HepG2 (cell line): ENCODE results near the gene ZNF132. TPM values are rescaled to one million over a fixed set of nuclear protein-coding genes. Genes with fewer than 3 reads are reported as not detected.

Experiments
- KMT2A ChIP-seq: sonication (generic); formaldehyde crosslinking; IDR thresholded peaks from 2 replicates; pipeline ENCODE4 v1.4.0; 2020; ENCODE audit warnings: missing genetic modification reagents
- ZFP36 ChIP-seq: fragments of 150-350 bp; IDR thresholded peaks from 2 replicates; pipeline ENCODE4 v1.6.1; 2018; ENCODE audit warnings: borderline replicate concordance, low read length, low read depth; ENCODE audit not compliant: partially characterized antibody
- ZNF205 ChIP-seq: IDR thresholded peaks from 2 replicates; pipeline ENCODE4 v1.6.1; 2018; ENCODE audit warnings: missing biosample characterization, missing genetic modification reagents
- ZNF224 ChIP-seq: sonication (generic); formaldehyde crosslinking; IDR thresholded peaks from 2 replicates; pipeline ENCODE4 v1.5.0; 2020; ENCODE audit warnings: mild to moderate bottlenecking, missing genetic modification reagents
- ZNF274 ChIP-seq: sonication (generic); formaldehyde crosslinking; IDR thresholded peaks from 2 replicates; pipeline ENCODE4 v1.5.1; 2020; ENCODE audit warnings: mild to moderate bottlenecking, missing genetic modification reagents
- ZNF329 ChIP-seq: sonication (generic); formaldehyde crosslinking; IDR thresholded peaks from 2 replicates; pipeline ENCODE4 v1.9.0; 2021; ENCODE audit warnings: low read depth, mild to moderate bottlenecking, missing genetic modification reagents
- ZNF496 ChIP-seq: sonication (generic); formaldehyde crosslinking; IDR thresholded peaks from 2 replicates; pipeline ENCODE4 v1.8.1; 2023; ENCODE audit warnings: mild to moderate bottlenecking, moderate library complexity, missing genetic modification reagents; ENCODE audit not compliant: insufficient replicate concordance
- ZNF512 ChIP-seq: sonication (generic); formaldehyde crosslinking; IDR thresholded peaks from 2 replicates; pipeline ENCODE4 v1.4.0; 2020; ENCODE audit warnings: mild to moderate bottlenecking, missing genetic modification reagents
- ZNF710 ChIP-seq: sonication (generic); formaldehyde crosslinking; IDR thresholded peaks from 2 replicates; pipeline ENCODE4 v1.5.0; 2020; ENCODE audit warnings: mild to moderate bottlenecking, missing genetic modification reagents, borderline replicate concordance
- ZNF788 ChIP-seq: sonication (generic); formaldehyde crosslinking; IDR thresholded peaks from 2 replicates; pipeline ENCODE4 v1.5.0; 2020; ENCODE audit warnings: mild to moderate bottlenecking, missing genetic modification reagents, borderline replicate concordance
- polyA plus RNA-seq, 8 experiments: library from polyadenylated mRNA; depleted of rRNA in 3 of 8; stranded (reverse) in 7 of 8; unstranded in 1 of 8; fragments of >200 nt; fragmentation: Illumina TruSeq in 4 of 8; extraction: Trizol in 4 of 8; gene quantifications; 2 replicates each; pipeline versions ENCODE4 v1.2.1 to v1.2.3, GENCODE V29; 2011 to 2016; ENCODE audit warnings: low read depth in 4 of 8, missing spikeins in 1 of 8, mixed read lengths in 1 of 8; ENCODE audit not compliant: insufficient read depth in 1 of 8
- total RNA-seq, 5 experiments: library from RNA; depleted of rRNA; stranded (reverse); fragments of >200 nt; fragmentation: Illumina TruSeq; extraction: Trizol; gene quantifications; 2 replicates each; pipeline ENCODE4 v1.2.3, GENCODE V29; 2016; ENCODE audit warnings: low read depth in 1 of 5
- TF ChIP-seq, protein P1 (sequence below): sonication (generic); formaldehyde crosslinking; IDR thresholded peaks from 2 replicates; pipeline ENCODE4 v1.4.0; 2020; ENCODE audit warnings: mild to moderate bottlenecking, missing genetic modification reagents
- TF ChIP-seq, protein P2 (sequence below): sonication (generic); formaldehyde crosslinking; IDR thresholded peaks from 2 replicates; pipeline ENCODE4 v1.4.0; 2020; ENCODE audit warnings: missing genetic modification reagents

Gene ZNF132
- total and polyA plus RNA-seq, 2 of the 13 experiments (the other 11 are each of a cell fraction or from before 2014, with no cell fraction given) = not detected

- no peak for TF ChIP-seq ZFP36
- TF ChIP-seq ZNF205 (CRISPR knock-in tag) = no peak
- no peak for TF ChIP-seq ZNF329 (CRISPR knock-in tag)
- no peak for TF ChIP-seq ZNF274
- peak; percentile 35; the same call in 1 of the 2 replicates for TF ChIP-seq ZNF224
- TF ChIP-seq, protein P1, sequence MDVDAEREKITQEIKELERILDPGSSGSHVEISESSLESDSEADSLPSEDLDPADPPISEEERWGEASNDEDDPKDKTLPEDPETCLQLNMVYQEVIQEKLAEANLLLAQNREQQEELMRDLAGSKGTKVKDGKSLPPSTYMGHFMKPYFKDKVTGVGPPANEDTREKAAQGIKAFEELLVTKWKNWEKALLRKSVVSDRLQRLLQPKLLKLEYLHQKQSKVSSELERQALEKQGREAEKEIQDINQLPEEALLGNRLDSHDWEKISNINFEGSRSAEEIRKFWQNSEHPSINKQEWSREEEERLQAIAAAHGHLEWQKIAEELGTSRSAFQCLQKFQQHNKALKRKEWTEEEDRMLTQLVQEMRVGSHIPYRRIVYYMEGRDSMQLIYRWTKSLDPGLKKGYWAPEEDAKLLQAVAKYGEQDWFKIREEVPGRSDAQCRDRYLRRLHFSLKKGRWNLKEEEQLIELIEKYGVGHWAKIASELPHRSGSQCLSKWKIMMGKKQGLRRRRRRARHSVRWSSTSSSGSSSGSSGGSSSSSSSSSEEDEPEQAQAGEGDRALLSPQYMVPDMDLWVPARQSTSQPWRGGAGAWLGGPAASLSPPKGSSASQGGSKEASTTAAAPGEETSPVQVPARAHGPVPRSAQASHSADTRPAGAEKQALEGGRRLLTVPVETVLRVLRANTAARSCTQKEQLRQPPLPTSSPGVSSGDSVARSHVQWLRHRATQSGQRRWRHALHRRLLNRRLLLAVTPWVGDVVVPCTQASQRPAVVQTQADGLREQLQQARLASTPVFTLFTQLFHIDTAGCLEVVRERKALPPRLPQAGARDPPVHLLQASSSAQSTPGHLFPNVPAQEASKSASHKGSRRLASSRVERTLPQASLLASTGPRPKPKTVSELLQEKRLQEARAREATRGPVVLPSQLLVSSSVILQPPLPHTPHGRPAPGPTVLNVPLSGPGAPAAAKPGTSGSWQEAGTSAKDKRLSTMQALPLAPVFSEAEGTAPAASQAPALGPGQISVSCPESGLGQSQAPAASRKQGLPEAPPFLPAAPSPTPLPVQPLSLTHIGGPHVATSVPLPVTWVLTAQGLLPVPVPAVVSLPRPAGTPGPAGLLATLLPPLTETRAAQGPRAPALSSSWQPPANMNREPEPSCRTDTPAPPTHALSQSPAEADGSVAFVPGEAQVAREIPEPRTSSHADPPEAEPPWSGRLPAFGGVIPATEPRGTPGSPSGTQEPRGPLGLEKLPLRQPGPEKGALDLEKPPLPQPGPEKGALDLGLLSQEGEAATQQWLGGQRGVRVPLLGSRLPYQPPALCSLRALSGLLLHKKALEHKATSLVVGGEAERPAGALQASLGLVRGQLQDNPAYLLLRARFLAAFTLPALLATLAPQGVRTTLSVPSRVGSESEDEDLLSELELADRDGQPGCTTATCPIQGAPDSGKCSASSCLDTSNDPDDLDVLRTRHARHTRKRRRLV (CRISPR knock-in tag) = no peak
- no peak for TF ChIP-seq ZNF496 (CRISPR knock-in tag)
- peak; percentile 42; the same call in 1 of the 2 replicates for TF ChIP-seq ZNF512 (CRISPR knock-in tag)
- TF ChIP-seq KMT2A = peak; percentile 3; the same call in 1 of the 2 replicates
- TF ChIP-seq ZNF788 (CRISPR knock-in tag) = no peak; the same call in 1 of the 2 replicates
- TF ChIP-seq ZNF710 (CRISPR knock-in tag) = no peak; the same call in 1 of the 2 replicates
- TF ChIP-seq, protein P2, sequence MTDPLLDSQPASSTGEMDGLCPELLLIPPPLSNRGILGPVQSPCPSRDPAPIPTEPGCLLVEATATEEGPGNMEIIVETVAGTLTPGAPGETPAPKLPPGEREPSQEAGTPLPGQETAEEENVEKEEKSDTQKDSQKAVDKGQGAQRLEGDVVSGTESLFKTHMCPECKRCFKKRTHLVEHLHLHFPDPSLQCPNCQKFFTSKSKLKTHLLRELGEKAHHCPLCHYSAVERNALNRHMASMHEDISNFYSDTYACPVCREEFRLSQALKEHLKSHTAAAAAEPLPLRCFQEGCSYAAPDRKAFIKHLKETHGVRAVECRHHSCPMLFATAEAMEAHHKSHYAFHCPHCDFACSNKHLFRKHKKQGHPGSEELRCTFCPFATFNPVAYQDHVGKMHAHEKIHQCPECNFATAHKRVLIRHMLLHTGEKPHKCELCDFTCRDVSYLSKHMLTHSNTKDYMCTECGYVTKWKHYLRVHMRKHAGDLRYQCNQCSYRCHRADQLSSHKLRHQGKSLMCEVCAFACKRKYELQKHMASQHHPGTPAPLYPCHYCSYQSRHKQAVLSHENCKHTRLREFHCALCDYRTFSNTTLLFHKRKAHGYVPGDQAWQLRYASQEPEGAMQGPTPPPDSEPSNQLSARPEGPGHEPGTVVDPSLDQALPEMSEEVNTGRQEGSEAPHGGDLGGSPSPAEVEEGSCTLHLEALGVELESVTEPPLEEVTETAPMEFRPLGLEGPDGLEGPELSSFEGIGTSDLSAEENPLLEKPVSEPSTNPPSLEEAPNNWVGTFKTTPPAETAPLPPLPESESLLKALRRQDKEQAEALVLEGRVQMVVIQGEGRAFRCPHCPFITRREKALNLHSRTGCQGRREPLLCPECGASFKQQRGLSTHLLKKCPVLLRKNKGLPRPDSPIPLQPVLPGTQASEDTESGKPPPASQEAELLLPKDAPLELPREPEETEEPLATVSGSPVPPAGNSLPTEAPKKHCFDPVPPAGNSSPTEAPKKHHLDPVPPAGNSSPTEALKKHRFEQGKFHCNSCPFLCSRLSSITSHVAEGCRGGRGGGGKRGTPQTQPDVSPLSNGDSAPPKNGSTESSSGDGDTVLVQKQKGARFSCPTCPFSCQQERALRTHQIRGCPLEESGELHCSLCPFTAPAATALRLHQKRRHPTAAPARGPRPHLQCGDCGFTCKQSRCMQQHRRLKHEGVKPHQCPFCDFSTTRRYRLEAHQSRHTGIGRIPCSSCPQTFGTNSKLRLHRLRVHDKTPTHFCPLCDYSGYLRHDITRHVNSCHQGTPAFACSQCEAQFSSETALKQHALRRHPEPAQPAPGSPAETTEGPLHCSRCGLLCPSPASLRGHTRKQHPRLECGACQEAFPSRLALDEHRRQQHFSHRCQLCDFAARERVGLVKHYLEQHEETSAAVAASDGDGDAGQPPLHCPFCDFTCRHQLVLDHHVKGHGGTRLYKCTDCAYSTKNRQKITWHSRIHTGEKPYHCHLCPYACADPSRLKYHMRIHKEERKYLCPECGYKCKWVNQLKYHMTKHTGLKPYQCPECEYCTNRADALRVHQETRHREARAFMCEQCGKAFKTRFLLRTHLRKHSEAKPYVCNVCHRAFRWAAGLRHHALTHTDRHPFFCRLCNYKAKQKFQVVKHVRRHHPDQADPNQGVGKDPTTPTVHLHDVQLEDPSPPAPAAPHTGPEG (CRISPR knock-in tag) = no peak
Measured at GRCh38 chr19:58408152-58409009, 31.6 kb downstream of the ZNF132 start, which contains the start of gene ZNF584 (continued).
